ENCODE results near the gene C4orf36.

C4orf36 gene

DNA sequence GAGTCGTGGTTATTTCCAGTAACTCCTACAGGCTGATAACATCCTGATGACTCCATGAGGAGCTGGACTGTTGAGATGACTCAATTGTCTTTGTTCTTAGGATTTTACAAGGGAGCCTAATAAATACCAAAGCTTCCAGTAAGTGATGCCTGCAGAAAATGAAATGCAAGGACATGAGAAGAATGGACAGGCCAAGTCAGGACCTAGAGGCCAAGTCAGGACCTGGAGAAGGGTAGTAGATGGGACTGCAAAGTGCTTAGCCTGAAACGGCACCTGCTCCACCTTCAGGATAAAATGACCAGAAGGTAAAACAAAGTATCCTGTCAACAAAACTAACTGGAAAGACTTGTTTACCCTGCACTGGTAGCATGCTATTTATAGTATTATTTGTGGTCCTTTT is 36.6 kb downstream of the C4orf36 start:
- DNase-seq: peak; percentile 8

DNA sequence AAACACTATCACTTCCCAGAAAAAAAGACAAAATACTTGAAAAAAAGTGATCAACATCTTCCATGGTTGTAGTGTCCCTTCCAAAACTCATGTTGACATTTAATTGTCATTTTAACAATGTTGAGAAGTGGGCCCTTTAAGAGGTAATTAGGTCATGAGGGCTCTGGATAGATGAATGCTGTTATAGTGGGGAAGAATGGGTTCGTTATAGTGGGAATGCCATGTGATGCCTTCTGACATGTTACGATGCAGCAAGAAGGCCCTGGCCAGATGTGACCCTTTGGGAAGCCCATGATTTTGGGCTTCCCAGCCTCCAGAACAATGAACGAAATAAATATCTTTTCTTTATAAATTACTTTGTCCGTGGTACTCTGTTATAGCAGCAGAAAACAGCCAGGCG is 39.0 kb downstream of the C4orf36 start:
- no peak for DNase-seq

- DNase-seq: no peak
These were observed 43.2 kb downstream of the C4orf36 start, which contains the start of gene SLC10A6 for GRCh38 chr4:86848732-86849619. Gene SLC10A6, minus strand, starts transcription at chr4:86849384. Its CDS starts 269 bp downstream, at chr4:86849115.

- DNase-seq: no peak
These were observed 44.1 kb downstream of the C4orf36 start for GRCh38 chr4:86848136-86848535.

- no peak for DNase-seq
These were observed 44.7 kb downstream of the C4orf36 start for GRCh38 chr4:86847571-86847970.

GRCh38 chr4:86846921-86847320 is 45.3 kb downstream of the C4orf36 start:
- no peak for DNase-seq

GRCh38 chr4:86845593-86845992 is 46.6 kb downstream of the C4orf36 start:
- no peak for DNase-seq

- DNase-seq: no peak
These were observed 50.9 kb downstream of the C4orf36 start for GRCh38 chr4:86841309-86841708.

DNA sequence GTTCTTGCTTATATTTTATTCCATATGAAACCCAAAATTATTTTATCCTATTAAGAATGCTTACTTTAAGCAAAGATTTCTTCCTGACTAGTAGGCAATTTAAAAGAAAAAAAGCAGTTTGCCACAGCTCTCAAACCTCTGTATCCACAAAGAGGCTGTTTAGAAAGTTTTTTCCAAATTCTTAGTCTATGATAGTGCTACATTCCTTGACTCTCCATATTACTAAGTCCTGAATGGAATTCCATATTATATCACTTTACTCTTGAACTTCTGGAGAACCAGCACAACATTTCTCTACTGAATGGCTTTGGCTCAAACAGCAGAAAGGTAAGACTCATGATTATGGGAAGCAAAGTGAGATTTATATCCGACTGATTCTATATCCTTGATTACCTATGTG is 51.4 kb downstream of the C4orf36 start:
- DNase-seq: no peak

DNA sequence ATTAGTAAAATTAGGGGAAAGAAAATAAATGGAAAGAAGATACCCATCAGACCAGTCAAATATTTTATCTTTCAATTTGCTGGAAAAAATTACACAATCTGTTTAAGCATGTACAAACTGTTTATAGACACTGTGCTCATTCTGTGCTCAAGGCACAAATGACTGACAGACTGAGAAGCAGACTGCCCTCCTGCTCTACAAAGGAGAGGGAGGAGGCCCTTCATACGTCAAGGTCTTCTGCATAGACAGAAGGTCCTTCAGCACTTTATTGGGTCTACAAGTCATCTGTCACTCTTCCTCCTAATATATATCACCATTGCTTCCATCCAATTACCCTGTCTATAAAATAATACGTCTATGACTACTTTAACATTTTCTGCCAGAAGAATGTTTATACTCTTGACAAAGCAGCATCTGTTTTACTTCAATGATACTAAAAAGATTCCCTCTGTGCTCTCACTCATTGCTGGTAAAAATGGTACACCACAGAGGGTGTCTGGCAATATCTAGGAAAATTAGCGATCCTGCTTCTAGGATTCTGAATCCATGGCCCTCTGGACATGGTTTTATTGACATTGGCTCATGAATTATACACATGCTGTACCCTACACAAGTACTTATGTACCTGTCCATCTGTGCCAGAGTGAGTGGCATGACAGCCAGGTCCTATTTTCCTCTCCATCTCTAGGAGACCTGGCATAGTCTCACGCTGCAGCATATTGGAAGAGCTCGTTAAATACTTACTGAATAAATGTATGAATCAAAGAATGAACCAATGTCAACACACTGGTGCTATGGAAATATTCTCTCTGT is 54.3 kb downstream of the C4orf36 start:
- DNase-seq: peak; percentile 67

DNA sequence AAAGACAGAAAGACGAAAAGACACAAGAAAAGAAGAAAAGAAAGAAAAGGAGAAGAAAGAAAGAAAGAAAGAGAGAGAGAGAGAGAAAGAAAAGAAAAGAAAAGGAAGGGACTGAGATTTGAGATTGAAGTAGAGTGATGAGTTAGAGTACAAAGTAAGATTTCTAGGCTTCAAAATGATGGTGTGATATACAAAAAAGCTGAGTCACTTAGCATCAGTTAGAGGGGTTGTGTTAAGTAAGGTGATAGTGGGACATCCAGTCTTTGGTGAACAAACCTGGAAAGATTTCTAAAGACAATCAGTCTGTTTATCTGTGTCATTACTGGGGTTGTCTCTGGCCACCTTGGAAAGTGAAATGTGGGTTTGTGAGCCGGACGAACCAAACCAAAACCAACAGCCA is 56.5 kb downstream of the C4orf36 start:
- DNase-seq: no peak

DNA sequence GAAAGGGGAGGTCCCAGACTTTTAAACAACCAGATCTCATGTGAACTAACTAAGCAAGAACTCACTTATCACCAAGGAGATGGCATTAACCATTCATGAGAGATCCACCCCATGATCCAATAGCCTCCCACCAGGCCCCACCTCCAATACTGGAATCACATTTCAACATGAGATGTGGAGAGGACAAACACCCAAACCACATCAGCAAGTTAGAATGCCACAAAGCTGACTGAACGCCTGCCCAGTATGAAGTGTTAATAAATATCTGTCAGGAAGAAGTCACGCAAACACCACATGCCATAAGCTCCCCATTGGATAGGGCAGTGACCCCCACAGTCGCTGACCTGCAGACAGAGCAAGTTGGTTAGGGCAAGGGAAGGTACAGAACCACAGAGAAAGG is 57.3 kb downstream of the C4orf36 start:
- peak; percentile 43 for DNase-seq

GRCh38 chr4:86833615-86834014 is 58.6 kb downstream of the C4orf36 start:
- no peak for DNase-seq

DNA sequence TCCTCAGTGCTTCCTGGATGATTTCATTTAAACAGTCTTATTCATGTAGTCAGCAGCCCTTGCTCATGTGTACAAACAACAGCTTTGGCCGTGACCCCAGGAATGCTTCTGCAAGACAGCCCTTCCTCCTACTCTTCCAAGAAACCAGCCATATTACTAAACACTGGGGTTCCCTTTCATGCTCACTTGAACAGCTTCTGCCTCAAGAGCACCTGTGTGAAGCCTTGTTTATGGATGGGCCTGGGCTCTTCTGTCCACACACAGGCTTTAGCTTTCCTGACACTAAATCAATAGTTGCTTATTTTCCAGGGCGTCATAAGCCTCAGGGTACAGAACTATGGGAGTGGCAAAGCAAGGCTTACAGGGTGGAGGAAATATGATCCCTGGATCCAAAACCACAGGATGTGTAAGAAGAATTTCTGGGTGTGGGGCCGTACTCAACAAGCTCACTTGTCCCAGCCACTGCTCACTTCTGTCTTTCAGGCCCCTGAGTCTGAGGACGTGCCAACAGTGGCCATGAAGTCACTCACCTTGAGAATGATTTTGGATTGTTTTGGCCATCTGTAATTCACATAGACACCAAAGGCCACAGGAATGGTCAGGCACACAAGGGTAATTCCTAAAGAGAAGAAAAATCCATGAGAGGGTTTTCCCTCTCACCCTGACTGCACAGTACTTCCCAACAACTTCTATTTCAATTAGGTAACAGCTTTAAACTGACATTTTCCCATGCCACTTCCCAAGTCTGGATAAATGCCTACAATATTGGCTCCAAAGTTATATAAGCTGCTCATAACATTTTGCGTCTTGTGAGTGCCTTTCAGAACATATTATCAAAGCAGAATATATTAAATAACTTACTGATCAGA is 60.7 kb downstream of the C4orf36 start:
- DNase-seq: peak; percentile 69

All from NCI-H2029 (cell line).